GM23338 (cell line): ENCODE measurements around the gene MARCHF7. TPM values are rescaled to one million over a fixed set of nuclear protein-coding genes. Genes with fewer than 3 reads are reported as not detected.

Experiments
- ATAC-seq: fragments of 200-7000 bp; cut with Tn5 transposase; 3 replicates; pipeline ENCODE4 v1.9.1; 2020
- DNase-seq: peaks from one replicate; pipeline ENCODE4 v3.0.0-alpha.2; 2015; ENCODE audit warnings: low spot score
- H2AFZ ChIP-seq: fragments of 200-600 bp; sonication (generic); 2 replicates; pipeline ENCODE4 v1.8.0; 2016; ENCODE audit warnings: antibody characterized with exemption, mild to moderate bottlenecking, moderate library complexity
- H3F3A ChIP-seq: fragments of 200-600 bp; sonication (generic); replicated peaks from 2 replicates; pipeline ENCODE4 v1.8.0; 2017; ENCODE audit warnings: antibody characterized with exemption, mixed run types, low read depth
- H3K27ac ChIP-seq: fragments of 200-600 bp; sonication (generic); 2 replicates; pipeline ENCODE4 v1.6.1; 2016; ENCODE audit warnings: low read depth
- H3K27me3 ChIP-seq: fragments of 200-600 bp; sonication (generic); 2 replicates; pipeline ENCODE4 v1.8.0; 2016; ENCODE audit warnings: mild to moderate bottlenecking, mixed run types, moderate library complexity; ENCODE audit not compliant: insufficient read depth
- H3K36me3 ChIP-seq: fragments of 200-600 bp; sonication (generic); 2 replicates; pipeline ENCODE4 v1.8.0; 2016; ENCODE audit warnings: mild to moderate bottlenecking; ENCODE audit not compliant: insufficient read depth
- H3K4me1 ChIP-seq: fragments of 200-600 bp; sonication (generic); 2 replicates; pipeline ENCODE4 v1.8.0; 2016; ENCODE audit warnings: mild to moderate bottlenecking, moderate library complexity; ENCODE audit not compliant: insufficient read depth
- H3K4me2 ChIP-seq: fragments of 200-600 bp; sonication (generic); 2 replicates; pipeline ENCODE4 v1.7.1; 2017; ENCODE audit warnings: mixed run types
- H3K4me3 ChIP-seq: fragments of 200-600 bp; sonication (generic); 2 replicates; pipeline ENCODE4 v1.6.1; 2016; ENCODE audit warnings: mixed run types
- H3K79me2 ChIP-seq: fragments of 200-600 bp; sonication (generic); replicated peaks from 2 replicates; pipeline ENCODE4 v1.8.0; 2017; ENCODE audit warnings: mild to moderate bottlenecking; ENCODE audit not compliant: insufficient read depth
- H3K9me2 ChIP-seq: fragments of 200-600 bp; sonication (generic); 2 replicates; pipeline ENCODE4 v1.8.0; 2017; ENCODE audit not compliant: insufficient read depth
- H4K20me1 ChIP-seq: fragments of 200-600 bp; sonication (generic); replicated peaks from 2 replicates; pipeline ENCODE4 v1.8.0; 2017; ENCODE audit warnings: mild to moderate bottlenecking; ENCODE audit not compliant: insufficient read depth
- H3K27ac Mint-ChIP-seq: 2 replicates; pipeline ENCODE4 v1.8.0; 2020; ENCODE audit warnings: inconsistent platforms, mild to moderate bottlenecking, moderate library complexity, mixed read lengths
- H3K27me3 Mint-ChIP-seq: 3 replicates; pipeline ENCODE4 v1.8.0; 2022; ENCODE audit warnings: low read depth, mild to moderate bottlenecking, moderate library complexity, mixed read lengths, inconsistent platforms; ENCODE audit not compliant: insufficient read depth, poor library complexity
- H3K36me3 Mint-ChIP-seq: 3 replicates; pipeline ENCODE4 v1.8.0; 2021; ENCODE audit warnings: low read depth, mild to moderate bottlenecking, inconsistent platforms, moderate library complexity, mixed read lengths
- H3K4me1 Mint-ChIP-seq: 3 replicates; pipeline ENCODE4 v1.8.0; 2020; ENCODE audit warnings: mild to moderate bottlenecking, inconsistent platforms, mixed read lengths
- H3K4me3 Mint-ChIP-seq: 3 replicates; pipeline ENCODE4 v1.8.0; 2021; ENCODE audit warnings: moderate library complexity, mild to moderate bottlenecking, inconsistent platforms, mixed read lengths
- H3K9me3 Mint-ChIP-seq: 3 replicates; pipeline ENCODE4 v1.8.0; 2020; ENCODE audit warnings: moderate library complexity, mild to moderate bottlenecking, inconsistent platforms, mixed read lengths
- CREB1 ChIP-seq: fragments of 250-450 bp; sonication (Bioruptor Pico); IDR thresholded peaks from 2 replicates; pipeline ENCODE4 v1.5.0; 2020; ENCODE audit warnings: low read depth, mild to moderate bottlenecking, moderate library complexity
- EZH2 ChIP-seq: fragments of 200-600 bp; sonication (generic); IDR thresholded peaks from one replicate; pipeline ENCODE4 v1.8.0; 2017; ENCODE audit warnings: antibody characterized with exemption, mild to moderate bottlenecking, low read depth; ENCODE audit not compliant: unreplicated experiment
- EZH2phosphoT487 ChIP-seq: fragments of 200-600 bp; sonication (generic); IDR thresholded peaks from one replicate; pipeline ENCODE4 v1.8.1; 2018; ENCODE audit warnings: antibody characterized with exemption; ENCODE audit not compliant: unreplicated experiment
- JUNB ChIP-seq: IDR thresholded peaks from one replicate; pipeline ENCODE4 v1.6.1; 2016; ENCODE audit warnings: antibody characterized with exemption; ENCODE audit not compliant: unreplicated experiment
- NANOG ChIP-seq: IDR thresholded peaks from 2 replicates; pipeline ENCODE4 v1.6.1; 2016; ENCODE audit warnings: antibody characterized with exemption, borderline replicate concordance
- POLR2AphosphoS5 ChIP-seq: IDR thresholded peaks from 2 replicates; pipeline ENCODE4 v1.6.1; 2016; ENCODE audit warnings: antibody characterized with exemption, low read depth
- STAT1 ChIP-seq: IDR thresholded peaks from one replicate; pipeline ENCODE4 v1.6.1; 2016; ENCODE audit warnings: antibody characterized with exemption; ENCODE audit not compliant: unreplicated experiment
- ZNF114 ChIP-seq: fragments of 250-450 bp; sonication (Bioruptor Pico); IDR thresholded peaks from 2 replicates; pipeline ENCODE4 v1.5.0; 2020; ENCODE audit warnings: mild to moderate bottlenecking, moderate library complexity
- ZNF331 ChIP-seq: fragments of 250-450 bp; sonication (Bioruptor Pico); IDR thresholded peaks from 2 replicates; pipeline ENCODE4 v1.5.0; 2020; ENCODE audit warnings: low read depth, mild to moderate bottlenecking, moderate library complexity
- polyA plus RNA-seq: library from polyadenylated mRNA; unstranded; fragments of >200 nt; fragmentation: Nextera tagmentation; extraction: Ambion mirVana; gene quantifications from 2 replicates; pipeline ENCODE4 v1.2.1, GENCODE V29; 2016
- total RNA-seq: library from RNA; depleted of rRNA; stranded (reverse); fragments of >200 nt; shearing (Covaris generic); gene quantifications from 2 replicates; pipeline ENCODE4 v1.2.3, GENCODE V29; 2014
- TF ChIP-seq, protein P1 (sequence below): IDR thresholded peaks from 2 replicates; pipeline ENCODE4 v1.6.1; 2016; ENCODE audit warnings: antibody characterized with exemption
- TF ChIP-seq, protein P2 (sequence below): fragments of 250-450 bp; sonication (Bioruptor Pico); IDR thresholded peaks from 2 replicates; pipeline ENCODE4 v1.5.0; 2020; ENCODE audit warnings: mild to moderate bottlenecking, moderate library complexity
- TF ChIP-seq, protein P3 (sequence below), 2 experiments: fragments of 200-600 bp in 1 of 2; sonication (generic) in 1 of 2; conservative IDR thresholded peaks; 2 replicates each; pipeline versions ENCODE4 v1.5.1 to v1.6.1; 2016 to 2017; ENCODE audit warnings: antibody characterized with exemption in 2 of 2, low read depth in 2 of 2, mild to moderate bottlenecking in 2 of 2, moderate library complexity in 1 of 2
- TF ChIP-seq, protein P4 (sequence below): IDR thresholded peaks from one replicate; pipeline ENCODE4 v1.6.1; 2018; ENCODE audit warnings: antibody characterized with exemption; ENCODE audit not compliant: unreplicated experiment

MARCHF7 gene
- total and polyA plus RNA-seq, 2 experiments from 2014 or later = 101 to 142 TPM

DNA sequence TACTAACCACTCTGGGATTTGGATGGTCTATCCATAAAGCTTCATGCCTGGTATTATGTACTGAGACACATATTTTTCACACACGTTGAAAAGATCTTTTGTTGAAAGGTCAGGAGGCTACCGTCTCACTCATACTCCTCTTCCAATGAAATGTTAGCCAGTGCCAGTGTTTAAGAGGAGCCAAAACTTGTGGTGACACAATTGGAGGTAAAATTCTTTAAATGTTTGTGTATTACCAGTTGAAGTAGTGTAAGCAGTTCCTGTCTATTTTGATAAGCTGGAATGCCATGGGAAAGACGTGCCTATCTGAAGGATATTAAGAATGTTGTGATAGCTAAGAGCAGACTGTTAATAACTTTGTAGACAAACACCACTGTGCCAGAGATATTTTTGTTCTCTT is 32.1 kb downstream of the MARCHF7 start:
- Histone ChIP-seq H3K36me3 (peaks cover 36% of the 10 kb centered on the region), H3K4me1 (no peaks in the 10 kb centered on the region), H3K4me3 (no peak overlapping the region), H4K20me1 (peaks cover 11% of the 10 kb centered on the region), H3K79me2 (peaks cover 71% of the 10 kb centered on the region), H3K27ac (peak overlapping the region; percentile 60), H3F3A (0 out of 2 replicates have a peak, but pooled peaks cover 4% of the 10 kb centered on the region), H3K9me2 (no peaks in the 10 kb centered on the region), H3K27me3 (no peaks in the 10 kb centered on the region), H3K4me2 (no peak overlapping the region), H2AFZ (no peak overlapping the region)
- ATAC-seq (no peak), DNase-seq (no peak)
- Mint-ChIP-seq H3K4me3 (no peak overlapping the region), H3K36me3 (peaks cover 65% of the 10 kb centered on the region), H3K9me3 (no peaks in the 10 kb centered on the region), H3K4me1 (no peaks in the 10 kb centered on the region), H3K27ac (0 out of 2 replicates have a peak overlapping the region, but pooled peaks have one; percentile 40), H3K27me3 (no peaks in the 10 kb centered on the region)
- no peak for TF ChIP-seq STAT1
- no peak for TF ChIP-seq EZH2
- TF ChIP-seq, protein P1, sequence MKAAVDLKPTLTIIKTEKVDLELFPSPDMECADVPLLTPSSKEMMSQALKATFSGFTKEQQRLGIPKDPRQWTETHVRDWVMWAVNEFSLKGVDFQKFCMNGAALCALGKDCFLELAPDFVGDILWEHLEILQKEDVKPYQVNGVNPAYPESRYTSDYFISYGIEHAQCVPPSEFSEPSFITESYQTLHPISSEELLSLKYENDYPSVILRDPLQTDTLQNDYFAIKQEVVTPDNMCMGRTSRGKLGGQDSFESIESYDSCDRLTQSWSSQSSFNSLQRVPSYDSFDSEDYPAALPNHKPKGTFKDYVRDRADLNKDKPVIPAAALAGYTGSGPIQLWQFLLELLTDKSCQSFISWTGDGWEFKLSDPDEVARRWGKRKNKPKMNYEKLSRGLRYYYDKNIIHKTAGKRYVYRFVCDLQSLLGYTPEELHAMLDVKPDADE = no peak
- no peak for TF ChIP-seq ZNF331 (CRISPR knock-in tag)
- no peak for TF ChIP-seq ZNF114 (CRISPR knock-in tag)
- TF ChIP-seq POLR2AphosphoS5 = no peak
- no peak for TF ChIP-seq EZH2phosphoT487
- TF ChIP-seq JUNB = no peak
- TF ChIP-seq, protein P2, sequence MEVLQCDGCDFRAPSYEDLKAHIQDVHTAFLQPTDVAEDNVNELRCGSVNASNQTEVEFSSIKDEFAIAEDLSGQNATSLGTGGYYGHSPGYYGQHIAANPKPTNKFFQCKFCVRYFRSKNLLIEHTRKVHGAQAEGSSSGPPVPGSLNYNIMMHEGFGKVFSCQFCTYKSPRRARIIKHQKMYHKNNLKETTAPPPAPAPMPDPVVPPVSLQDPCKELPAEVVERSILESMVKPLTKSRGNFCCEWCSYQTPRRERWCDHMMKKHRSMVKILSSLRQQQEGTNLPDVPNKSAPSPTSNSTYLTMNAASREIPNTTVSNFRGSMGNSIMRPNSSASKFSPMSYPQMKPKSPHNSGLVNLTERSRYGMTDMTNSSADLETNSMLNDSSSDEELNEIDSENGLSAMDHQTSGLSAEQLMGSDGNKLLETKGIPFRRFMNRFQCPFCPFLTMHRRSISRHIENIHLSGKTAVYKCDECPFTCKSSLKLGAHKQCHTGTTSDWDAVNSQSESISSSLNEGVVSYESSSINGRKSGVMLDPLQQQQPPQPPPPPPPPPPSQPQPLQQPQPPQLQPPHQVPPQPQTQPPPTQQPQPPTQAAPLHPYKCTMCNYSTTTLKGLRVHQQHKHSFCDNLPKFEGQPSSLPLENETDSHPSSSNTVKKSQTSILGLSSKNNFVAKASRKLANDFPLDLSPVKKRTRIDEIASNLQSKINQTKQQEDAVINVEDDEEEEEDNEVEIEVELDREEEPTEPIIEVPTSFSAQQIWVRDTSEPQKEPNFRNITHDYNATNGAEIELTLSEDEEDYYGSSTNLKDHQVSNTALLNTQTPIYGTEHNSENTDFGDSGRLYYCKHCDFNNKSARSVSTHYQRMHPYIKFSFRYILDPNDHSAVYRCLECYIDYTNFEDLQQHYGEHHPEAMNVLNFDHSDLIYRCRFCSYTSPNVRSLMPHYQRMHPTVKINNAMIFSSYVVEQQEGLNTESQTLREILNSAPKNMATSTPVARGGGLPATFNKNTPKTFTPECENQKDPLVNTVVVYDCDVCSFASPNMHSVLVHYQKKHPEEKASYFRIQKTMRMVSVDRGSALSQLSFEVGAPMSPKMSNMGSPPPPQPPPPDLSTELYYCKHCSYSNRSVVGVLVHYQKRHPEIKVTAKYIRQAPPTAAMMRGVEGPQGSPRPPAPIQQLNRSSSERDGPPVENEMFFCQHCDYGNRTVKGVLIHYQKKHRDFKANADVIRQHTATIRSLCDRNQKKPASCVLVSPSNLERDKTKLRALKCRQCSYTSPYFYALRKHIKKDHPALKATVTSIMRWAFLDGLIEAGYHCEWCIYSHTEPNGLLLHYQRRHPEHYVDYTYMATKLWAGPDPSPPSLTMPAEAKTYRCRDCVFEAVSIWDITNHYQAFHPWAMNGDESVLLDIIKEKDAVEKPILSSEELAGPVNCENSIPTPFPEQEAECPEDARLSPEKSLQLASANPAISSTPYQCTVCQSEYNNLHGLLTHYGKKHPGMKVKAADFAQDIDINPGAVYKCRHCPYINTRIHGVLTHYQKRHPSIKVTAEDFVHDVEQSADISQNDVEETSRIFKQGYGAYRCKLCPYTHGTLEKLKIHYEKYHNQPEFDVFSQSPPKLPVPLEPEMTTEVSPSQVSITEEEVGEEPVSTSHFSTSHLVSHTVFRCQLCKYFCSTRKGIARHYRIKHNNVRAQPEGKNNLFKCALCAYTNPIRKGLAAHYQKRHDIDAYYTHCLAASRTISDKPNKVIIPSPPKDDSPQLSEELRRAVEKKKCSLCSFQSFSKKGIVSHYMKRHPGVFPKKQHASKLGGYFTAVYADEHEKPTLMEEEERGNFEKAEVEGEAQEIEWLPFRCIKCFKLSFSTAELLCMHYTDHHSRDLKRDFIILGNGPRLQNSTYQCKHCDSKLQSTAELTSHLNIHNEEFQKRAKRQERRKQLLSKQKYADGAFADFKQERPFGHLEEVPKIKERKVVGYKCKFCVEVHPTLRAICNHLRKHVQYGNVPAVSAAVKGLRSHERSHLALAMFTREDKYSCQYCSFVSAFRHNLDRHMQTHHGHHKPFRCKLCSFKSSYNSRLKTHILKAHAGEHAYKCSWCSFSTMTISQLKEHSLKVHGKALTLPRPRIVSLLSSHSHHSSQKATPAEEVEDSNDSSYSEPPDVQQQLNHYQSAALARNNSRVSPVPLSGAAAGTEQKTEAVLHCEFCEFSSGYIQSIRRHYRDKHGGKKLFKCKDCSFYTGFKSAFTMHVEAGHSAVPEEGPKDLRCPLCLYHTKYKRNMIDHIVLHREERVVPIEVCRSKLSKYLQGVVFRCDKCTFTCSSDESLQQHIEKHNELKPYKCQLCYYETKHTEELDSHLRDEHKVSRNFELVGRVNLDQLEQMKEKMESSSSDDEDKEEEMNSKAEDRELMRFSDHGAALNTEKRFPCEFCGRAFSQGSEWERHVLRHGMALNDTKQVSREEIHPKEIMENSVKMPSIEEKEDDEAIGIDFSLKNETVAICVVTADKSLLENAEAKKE (CRISPR knock-in tag) = no peak
- TF ChIP-seq CREB1 = no peak
- TF ChIP-seq NANOG = no peak
- TF ChIP-seq, protein P3, sequence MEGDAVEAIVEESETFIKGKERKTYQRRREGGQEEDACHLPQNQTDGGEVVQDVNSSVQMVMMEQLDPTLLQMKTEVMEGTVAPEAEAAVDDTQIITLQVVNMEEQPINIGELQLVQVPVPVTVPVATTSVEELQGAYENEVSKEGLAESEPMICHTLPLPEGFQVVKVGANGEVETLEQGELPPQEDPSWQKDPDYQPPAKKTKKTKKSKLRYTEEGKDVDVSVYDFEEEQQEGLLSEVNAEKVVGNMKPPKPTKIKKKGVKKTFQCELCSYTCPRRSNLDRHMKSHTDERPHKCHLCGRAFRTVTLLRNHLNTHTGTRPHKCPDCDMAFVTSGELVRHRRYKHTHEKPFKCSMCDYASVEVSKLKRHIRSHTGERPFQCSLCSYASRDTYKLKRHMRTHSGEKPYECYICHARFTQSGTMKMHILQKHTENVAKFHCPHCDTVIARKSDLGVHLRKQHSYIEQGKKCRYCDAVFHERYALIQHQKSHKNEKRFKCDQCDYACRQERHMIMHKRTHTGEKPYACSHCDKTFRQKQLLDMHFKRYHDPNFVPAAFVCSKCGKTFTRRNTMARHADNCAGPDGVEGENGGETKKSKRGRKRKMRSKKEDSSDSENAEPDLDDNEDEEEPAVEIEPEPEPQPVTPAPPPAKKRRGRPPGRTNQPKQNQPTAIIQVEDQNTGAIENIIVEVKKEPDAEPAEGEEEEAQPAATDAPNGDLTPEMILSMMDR (conservative IDR thresholded peaks at IDR 0.05; ENCODE audit: low read depth in 2 of 2) = no peak
- TF ChIP-seq, protein P4, sequence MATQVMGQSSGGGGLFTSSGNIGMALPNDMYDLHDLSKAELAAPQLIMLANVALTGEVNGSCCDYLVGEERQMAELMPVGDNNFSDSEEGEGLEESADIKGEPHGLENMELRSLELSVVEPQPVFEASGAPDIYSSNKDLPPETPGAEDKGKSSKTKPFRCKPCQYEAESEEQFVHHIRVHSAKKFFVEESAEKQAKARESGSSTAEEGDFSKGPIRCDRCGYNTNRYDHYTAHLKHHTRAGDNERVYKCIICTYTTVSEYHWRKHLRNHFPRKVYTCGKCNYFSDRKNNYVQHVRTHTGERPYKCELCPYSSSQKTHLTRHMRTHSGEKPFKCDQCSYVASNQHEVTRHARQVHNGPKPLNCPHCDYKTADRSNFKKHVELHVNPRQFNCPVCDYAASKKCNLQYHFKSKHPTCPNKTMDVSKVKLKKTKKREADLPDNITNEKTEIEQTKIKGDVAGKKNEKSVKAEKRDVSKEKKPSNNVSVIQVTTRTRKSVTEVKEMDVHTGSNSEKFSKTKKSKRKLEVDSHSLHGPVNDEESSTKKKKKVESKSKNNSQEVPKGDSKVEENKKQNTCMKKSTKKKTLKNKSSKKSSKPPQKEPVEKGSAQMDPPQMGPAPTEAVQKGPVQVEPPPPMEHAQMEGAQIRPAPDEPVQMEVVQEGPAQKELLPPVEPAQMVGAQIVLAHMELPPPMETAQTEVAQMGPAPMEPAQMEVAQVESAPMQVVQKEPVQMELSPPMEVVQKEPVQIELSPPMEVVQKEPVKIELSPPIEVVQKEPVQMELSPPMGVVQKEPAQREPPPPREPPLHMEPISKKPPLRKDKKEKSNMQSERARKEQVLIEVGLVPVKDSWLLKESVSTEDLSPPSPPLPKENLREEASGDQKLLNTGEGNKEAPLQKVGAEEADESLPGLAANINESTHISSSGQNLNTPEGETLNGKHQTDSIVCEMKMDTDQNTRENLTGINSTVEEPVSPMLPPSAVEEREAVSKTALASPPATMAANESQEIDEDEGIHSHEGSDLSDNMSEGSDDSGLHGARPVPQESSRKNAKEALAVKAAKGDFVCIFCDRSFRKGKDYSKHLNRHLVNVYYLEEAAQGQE = no peak
